LNCAP (cell line): ENCODE measurements around the gene PTPRN2.

Experiments used
- TF ChIP-seq, protein P1 (sequence below): fragments of 450-650 bp; IDR thresholded peaks from 2 replicates; pipeline ENCODE4 v1.5.1; 2017; ENCODE audit warnings: mild to moderate bottlenecking

PTPRN2 gene

GRCh38 chr7:157557263-157557662, 1030.4 kb downstream of the PTPRN2 start:
- TF ChIP-seq, protein P1, sequence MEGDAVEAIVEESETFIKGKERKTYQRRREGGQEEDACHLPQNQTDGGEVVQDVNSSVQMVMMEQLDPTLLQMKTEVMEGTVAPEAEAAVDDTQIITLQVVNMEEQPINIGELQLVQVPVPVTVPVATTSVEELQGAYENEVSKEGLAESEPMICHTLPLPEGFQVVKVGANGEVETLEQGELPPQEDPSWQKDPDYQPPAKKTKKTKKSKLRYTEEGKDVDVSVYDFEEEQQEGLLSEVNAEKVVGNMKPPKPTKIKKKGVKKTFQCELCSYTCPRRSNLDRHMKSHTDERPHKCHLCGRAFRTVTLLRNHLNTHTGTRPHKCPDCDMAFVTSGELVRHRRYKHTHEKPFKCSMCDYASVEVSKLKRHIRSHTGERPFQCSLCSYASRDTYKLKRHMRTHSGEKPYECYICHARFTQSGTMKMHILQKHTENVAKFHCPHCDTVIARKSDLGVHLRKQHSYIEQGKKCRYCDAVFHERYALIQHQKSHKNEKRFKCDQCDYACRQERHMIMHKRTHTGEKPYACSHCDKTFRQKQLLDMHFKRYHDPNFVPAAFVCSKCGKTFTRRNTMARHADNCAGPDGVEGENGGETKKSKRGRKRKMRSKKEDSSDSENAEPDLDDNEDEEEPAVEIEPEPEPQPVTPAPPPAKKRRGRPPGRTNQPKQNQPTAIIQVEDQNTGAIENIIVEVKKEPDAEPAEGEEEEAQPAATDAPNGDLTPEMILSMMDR: no peak

DNA sequence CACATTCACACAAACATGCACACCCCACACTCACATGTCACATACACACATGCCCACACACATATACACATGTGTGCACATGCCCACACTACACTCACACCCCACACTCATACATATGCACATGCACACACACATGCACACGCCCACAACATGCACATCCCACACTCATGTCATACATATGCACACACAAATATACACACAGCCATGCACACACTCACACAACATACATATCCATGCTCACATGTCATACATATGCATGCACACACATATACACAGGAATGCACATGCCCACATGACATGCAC, 1031.0 kb downstream of the PTPRN2 start:
- TF ChIP-seq, protein P1: no peak

- TF ChIP-seq, protein P1: no peak
These were observed 1031.5 kb downstream of the PTPRN2 start for GRCh38 chr7:157555944-157556641.

- TF ChIP-seq, protein P1: no peak
These were observed 1032.3 kb downstream of the PTPRN2 start for GRCh38 chr7:157555313-157555712.

DNA sequence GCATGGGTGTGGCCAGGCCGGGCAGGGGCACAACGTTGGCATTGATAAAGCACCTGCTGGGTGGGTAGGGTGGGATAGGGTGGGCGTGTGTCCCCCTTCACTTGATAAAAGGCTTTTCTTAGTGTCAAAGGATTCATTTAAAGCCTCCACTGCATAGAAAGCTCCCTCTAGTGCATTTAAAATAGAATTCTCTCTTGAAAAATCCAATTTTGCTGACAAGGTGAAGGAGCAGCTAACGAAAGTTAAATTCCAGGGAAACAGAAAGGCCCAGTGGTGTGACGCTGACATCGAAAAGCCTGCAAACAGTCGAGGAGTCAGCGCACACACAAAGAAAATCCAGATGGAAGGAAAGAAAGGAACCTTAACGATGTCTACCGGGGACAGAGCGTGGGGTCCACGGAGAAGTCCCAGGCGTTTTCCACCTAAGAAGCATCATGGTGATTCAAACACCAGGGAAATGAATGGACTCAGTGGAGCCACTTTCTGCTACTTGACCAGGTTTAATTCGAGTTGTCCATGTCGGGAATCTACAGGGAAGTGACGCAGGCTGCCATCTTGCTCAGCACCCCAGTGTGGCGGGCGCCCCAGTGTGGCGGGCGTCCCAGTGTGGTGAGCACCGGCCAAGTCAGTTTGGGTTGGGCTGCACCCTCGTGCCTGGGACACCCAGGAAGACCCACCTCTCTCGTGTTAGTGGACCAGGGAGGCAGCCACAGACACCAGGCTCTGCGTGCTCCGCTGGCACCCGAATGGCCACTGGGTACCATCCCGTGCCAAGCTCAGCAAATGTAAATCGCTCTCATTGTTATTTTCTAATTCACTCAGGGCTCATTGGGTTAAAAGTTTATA, 1033.0 kb downstream of the PTPRN2 start:
- TF ChIP-seq, protein P1: no peak

DNA sequence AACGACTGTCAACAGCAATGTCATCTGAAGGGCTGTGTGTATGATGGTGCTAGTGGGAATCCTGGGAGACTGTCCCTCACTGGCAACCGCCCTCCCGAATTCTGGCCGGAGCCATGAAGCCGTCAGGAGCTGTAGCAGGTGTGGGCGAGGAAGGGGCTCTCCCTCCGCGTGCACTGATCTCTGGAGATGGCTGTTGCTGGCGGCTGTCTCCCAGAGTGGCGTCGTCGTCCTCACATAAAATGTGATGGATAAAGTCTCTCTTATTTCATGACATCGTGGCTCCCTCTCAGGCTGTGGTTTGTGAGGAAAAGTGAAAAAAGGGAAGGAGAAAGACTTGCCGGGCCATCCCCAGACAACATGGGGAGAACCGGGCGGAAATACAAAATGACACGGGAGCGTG, 1034.4 kb downstream of the PTPRN2 start:
- TF ChIP-seq, protein P1: no peak

- TF ChIP-seq, protein P1: no peak
These were observed 1035.2 kb downstream of the PTPRN2 start for GRCh38 chr7:157552295-157552993.
